ENCODE results near the gene CHCHD1. TPM values are rescaled to one million over a fixed set of nuclear protein-coding genes. Genes with fewer than 3 reads are reported as not detected.

Gene CHCHD1
- total RNA-seq, 1 donor from 2014 or later: 25.3 TPM

- H3K27ac ChIP-seq (ENCODE audit: low read depth, low read length): no peak overlapping the region
- H3K27me3 ChIP-seq (ENCODE audit: insufficient read depth, low read length): no peaks in the 10 kb centered on the region
- no peak overlapping the region for H2AFZ ChIP-seq (ENCODE audit: low read depth, low read length)
- H3K79me2 ChIP-seq (ENCODE audit: insufficient read depth, low read length): peaks cover 17% of the 10 kb centered on the region
- H4K20me1 ChIP-seq (ENCODE audit: insufficient read depth, low read length): peaks cover 45% of the 10 kb centered on the region
- no peak overlapping the region for H3K4me3 ChIP-seq (ENCODE audit: insufficient read depth, low read depth, low read length)
- H3K36me3 Mint-ChIP-seq (ENCODE audit: low read depth, unreplicated experiment): peaks cover 38% of the 10 kb centered on the region
- FAIRE-seq (no peak), DNase-seq (ENCODE audit: low read depth) (no peak)
- no peak overlapping the region for H3K4me3 Mint-ChIP-seq (ENCODE audit: unreplicated experiment)
- no peaks in the 10 kb centered on the region for H3K9me3 Mint-ChIP-seq (ENCODE audit: unreplicated experiment)
- no peak overlapping the region for H3K9ac ChIP-seq (ENCODE audit: low read length)
- H3K27ac Mint-ChIP-seq (ENCODE audit: unreplicated experiment): no peak overlapping the region
- no peaks in the 10 kb centered on the region for H3K27me3 Mint-ChIP-seq (ENCODE audit: low read depth, unreplicated experiment)
- H3K9me3 ChIP-seq (ENCODE audit: insufficient read depth, low read depth, low read length): no peaks in the 10 kb centered on the region
- peaks cover 6% of the 10 kb centered on the region for H3K4me1 ChIP-seq (ENCODE audit: insufficient read depth, low read length)
- peaks cover 19% of the 10 kb centered on the region for H3K4me1 Mint-ChIP-seq (ENCODE audit: low read depth, unreplicated experiment)
- peaks cover 25% of the 10 kb centered on the region for H3K36me3 ChIP-seq (ENCODE audit: insufficient read depth, low read length)
- no peak overlapping the region for H3K4me2 ChIP-seq (ENCODE audit: low read length)
- no peak for TF ChIP-seq CTCF (IDR thresholded peaks at IDR 0.05; ENCODE audit: insufficient read depth, low read depth, low read length)
- TF ChIP-seq EZH2 (IDR thresholded peaks at IDR 0.05; ENCODE audit: insufficient read depth, low read length): no peak
Measured at GRCh38 chr10:73807471-73807870, 25.6 kb downstream of the CHCHD1 start.

GRCh38 chr10:73808021-73808815 lies 26.4 kb downstream of the CHCHD1 start:
- Mint-ChIP-seq H3K36me3 (ENCODE audit: low read depth, unreplicated experiment) (peaks cover 34% of the 10 kb centered on the region), H3K4me3 (ENCODE audit: unreplicated experiment) (no peak overlapping the region), H3K4me1 (ENCODE audit: low read depth, unreplicated experiment) (peaks cover 19% of the 10 kb centered on the region), H3K27ac (ENCODE audit: unreplicated experiment) (no peak overlapping the region), H3K9me3 (ENCODE audit: unreplicated experiment) (no peaks in the 10 kb centered on the region), H3K27me3 (ENCODE audit: low read depth, unreplicated experiment) (no peaks in the 10 kb centered on the region)
- Histone ChIP-seq H3K4me1 (ENCODE audit: insufficient read depth, low read length) (peaks cover 6% of the 10 kb centered on the region), H2AFZ (ENCODE audit: low read depth, low read length) (no peak overlapping the region), H3K4me2 (ENCODE audit: low read length) (no peak overlapping the region), H3K9ac (ENCODE audit: low read length) (no peak overlapping the region), H3K79me2 (ENCODE audit: insufficient read depth, low read length) (peaks cover 17% of the 10 kb centered on the region), H3K36me3 (ENCODE audit: insufficient read depth, low read length) (peaks cover 22% of the 10 kb centered on the region), H3K4me3 (ENCODE audit: insufficient read depth, low read depth, low read length) (no peak overlapping the region), H3K27ac (ENCODE audit: low read depth, low read length) (no peak overlapping the region), H3K9me3 (ENCODE audit: insufficient read depth, low read depth, low read length) (no peaks in the 10 kb centered on the region), H4K20me1 (ENCODE audit: insufficient read depth, low read length) (peaks cover 44% of the 10 kb centered on the region), H3K27me3 (ENCODE audit: insufficient read depth, low read length) (no peaks in the 10 kb centered on the region)
- DNase-seq (ENCODE audit: low read depth): no peak
- TF ChIP-seq CTCF (IDR thresholded peaks at IDR 0.05; ENCODE audit: insufficient read depth, low read depth, low read length) (no peak), EZH2 (IDR thresholded peaks at IDR 0.05; ENCODE audit: insufficient read depth, low read length) (no peak)
- FAIRE-seq: no peak
